22Rv1 (cell line): Measurements from ENCODE around the gene DMD.

Experiments used
- ZFX ChIP-seq: fragments of 450-650 bp; IDR thresholded peaks from 2 replicates; pipeline ENCODE4 v1.6.1; 2017; ENCODE audit warnings: antibody characterized with exemption, borderline replicate concordance
- TF ChIP-seq, protein P1 (sequence below): fragments of 450-650 bp; IDR thresholded peaks from 2 replicates; pipeline ENCODE4 v1.5.1; 2017; ENCODE audit warnings: mild to moderate bottlenecking

DNA sequence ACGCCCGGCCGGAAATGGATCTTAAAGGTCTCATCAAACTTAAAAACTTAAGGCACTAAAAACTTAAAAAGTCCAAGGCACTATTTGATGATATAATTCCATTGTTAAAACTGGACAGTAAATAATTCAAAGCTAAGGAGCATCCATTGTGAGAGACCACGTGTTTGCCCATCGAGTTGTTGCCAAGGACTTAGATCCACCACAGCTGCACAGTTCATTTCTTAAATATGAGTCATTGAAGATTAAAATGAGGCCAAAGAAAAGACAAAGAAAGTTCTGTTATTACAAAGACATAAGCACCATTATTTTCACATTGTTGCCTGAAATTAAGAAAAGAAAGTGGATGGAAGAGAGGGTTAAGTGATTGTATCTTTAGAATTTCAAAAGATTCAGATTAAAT, 1728.0 kb downstream of the DMD start:
- TF ChIP-seq, protein P1, sequence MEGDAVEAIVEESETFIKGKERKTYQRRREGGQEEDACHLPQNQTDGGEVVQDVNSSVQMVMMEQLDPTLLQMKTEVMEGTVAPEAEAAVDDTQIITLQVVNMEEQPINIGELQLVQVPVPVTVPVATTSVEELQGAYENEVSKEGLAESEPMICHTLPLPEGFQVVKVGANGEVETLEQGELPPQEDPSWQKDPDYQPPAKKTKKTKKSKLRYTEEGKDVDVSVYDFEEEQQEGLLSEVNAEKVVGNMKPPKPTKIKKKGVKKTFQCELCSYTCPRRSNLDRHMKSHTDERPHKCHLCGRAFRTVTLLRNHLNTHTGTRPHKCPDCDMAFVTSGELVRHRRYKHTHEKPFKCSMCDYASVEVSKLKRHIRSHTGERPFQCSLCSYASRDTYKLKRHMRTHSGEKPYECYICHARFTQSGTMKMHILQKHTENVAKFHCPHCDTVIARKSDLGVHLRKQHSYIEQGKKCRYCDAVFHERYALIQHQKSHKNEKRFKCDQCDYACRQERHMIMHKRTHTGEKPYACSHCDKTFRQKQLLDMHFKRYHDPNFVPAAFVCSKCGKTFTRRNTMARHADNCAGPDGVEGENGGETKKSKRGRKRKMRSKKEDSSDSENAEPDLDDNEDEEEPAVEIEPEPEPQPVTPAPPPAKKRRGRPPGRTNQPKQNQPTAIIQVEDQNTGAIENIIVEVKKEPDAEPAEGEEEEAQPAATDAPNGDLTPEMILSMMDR, result no peak
- no peak for TF ChIP-seq ZFX
